Left renal pelvis (tissue), 4 donors: ENCODE measurements around the gene TMEM184B. TPM values are rescaled to one million over a fixed set of nuclear protein-coding genes. Genes with fewer than 3 reads are reported as not detected.
A peak's percentile ranks its signal among the peaks of the same experiment; 100 is the strongest.

ENCODE experiments used
- DNase-seq, 4 donors: peaks; one replicate each; pipeline ENCODE4 v3.0.0-alpha.2; 2013; ENCODE audit warnings: low read depth in 4 of 4, low spot score in 3 of 4
- polyA plus RNA-seq, 4 donors: library from polyadenylated mRNA; unstranded; fragments of 120-200 nt; gene quantifications; one replicate each; pipeline ENCODE4 v1.2.1, GENCODE V29; 2013; ENCODE audit not compliant: insufficient read length in 4 of 4

TMEM184B gene
- 10 to 100 TPM; 35.8 to 43.1 (median 42.5) TPM for polyA plus RNA-seq

DNA sequence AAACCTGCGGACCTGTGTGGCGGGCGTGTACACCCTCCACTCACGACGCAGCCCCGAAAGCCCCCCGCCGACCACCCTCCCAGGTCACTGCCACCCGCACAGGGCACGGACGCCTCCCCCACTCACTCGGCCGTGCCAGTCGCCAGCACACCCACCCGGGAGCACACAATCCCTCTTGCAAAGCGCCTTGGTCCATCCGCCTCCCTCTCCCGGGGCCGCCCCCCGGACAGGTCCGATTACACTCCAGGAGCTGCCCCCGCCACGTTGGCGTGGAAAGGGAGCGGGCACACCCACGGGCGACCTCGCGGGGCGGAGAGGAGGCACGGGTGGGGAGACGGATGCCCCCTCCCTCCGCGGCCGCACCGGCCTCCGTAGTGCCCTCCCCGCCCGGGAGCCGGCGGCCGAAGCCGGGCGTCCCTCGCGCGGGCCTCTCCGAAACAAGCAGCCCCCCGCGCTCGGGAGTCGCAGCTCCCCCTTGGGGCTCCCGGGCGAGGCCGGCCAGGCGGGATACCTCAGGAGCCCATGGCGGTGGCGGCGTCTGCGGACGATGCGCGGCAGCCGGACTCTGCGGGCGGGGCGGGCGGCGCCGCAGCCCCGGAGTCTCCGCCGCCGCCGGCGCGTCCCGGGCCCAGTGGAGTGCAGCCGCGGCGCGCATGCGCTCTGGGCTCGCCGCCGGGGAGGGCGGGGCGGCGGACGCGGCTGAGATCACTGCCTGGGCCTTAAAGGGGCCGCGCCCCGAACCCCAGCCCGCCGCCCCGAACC, at the start of gene TMEM184B:
Gene TMEM184B (minus strand): TSS at position 638 of the 762 bp plus-strand sequence. CDS start 25,049 bp downstream, outside the sequence.
- peak in 1 of 4 donors; percentile 68 for DNase-seq

DNA sequence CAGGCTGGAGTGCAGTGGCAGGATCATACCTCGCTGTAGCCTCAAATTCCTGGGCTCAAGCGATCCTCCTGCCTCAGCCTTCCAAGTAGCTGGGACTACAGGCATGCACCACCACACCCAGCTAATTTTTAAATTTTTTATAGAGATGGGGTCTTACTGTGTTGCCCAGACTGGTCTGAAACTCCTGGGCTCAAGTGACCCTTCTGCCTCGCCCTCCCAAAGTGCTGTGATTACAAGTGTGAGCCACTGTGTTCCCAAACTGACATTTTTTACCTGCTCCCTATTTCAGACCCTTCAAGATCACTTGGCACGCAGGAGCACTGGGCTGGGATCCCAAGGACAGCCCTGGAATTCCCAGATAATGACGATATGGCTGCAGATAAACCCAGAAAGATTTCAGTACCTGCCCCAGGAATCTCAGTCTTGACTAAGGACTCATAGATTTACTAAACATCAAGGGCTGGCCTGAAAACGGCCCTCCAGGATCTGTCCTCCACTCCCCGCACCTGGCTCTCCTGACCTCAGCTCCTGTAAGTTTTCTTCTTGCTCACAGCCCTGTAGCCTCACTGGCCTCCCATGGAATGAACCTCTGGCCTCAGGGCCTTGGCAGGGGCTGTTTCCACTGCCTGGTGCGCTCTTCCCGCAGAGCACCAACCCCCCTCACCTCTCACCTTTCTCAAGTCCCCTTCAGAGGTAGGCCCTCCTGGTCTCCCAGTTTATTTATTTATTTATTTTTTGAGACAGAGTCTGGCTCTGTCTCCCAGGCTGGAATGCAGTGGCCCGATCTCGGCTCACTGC, 48.0 kb upstream of the TMEM184B start:
- DNase-seq, result no peak

DNA sequence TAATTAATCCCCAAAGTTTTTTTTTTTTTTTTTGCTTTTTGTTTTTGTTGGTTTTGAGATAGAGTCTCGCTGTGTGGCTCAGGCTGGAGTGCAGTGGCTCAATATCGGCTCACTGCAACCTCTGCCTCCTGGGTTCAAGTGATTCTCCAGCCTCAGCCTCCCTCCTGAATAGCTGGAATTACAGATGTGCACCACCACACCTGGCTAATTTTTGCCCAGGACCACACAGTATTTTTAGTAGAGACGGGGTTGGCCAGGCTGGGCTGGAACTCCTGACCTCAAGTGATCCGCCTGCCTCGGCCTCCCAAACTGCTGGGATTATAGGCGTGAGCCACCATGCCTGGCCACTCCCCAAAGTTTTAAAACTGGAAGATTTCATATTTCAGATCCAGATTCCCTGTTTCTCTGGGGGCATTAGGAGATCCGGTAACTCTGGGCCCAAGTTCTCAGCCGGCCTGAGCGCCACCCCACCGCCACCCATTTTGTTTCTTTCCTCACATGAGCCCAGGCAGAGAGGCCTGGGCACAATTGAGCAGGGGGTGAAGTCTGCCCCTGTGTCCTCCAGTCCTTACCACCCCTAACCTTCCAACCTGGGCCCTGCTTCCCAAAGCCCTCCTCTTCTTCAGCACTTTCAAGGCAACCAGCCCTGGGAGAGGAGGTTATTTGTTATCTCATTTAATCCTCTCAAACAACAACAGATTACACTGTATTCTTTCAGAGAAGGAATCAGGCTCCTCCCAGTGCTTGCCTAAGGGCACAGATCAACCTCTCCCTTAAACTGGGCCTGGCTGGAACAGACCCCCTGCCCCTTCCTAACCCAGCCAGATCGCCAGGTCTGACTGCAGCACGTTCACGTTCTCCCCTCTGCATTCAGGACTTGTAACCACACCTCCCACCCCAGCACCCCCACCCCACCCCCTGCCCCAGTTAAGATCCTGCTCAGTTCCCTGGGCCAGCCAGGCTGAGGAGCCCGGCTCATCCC, 46.3 kb upstream of the TMEM184B start:
- no peak for DNase-seq

DNA sequence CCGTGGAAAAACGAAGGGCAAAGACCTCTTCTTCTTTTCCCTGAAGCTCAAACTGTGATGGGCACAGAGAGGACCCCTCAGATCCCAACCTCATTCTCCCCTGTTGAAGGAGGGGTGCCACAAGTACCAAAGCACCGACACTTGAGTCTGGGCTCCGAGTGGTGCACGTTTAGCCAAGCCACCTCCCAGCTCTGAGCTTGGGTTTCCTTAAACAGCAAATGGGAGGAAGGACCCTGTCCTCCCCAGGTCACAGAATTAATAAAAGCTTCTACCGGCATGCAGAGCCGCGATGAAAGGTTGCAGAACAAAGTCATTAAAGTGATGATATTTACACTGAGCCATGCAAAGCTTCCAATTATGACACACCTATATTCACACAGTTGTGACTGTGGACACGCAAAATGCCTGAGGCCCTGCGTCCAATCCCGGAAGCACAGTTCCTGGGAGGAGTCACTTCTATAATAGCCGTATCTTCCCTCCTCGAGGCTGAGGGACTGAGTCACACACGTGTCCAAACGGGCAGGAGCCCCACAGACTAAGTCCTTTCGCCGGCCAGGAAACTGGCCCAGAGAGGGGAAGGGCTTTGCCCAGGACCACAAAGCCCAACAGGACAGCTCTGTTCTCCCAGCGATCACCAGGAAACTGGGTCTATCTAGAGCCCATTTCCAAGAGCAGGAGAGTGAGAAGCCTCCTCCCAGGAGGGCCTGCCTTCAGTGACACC, 45.3 kb upstream of the TMEM184B start:
- no peak for DNase-seq

GRCh38 chr22:38317122-38317994, 44.5 kb upstream of the TMEM184B start, which contains the start of gene CSNK1E:
Gene CSNK1E, minus strand, starts transcription at chr22:38317433. Its CDS starts 3,276 bp downstream, at chr22:38314157.
- no peak for DNase-seq

GRCh38 chr22:38316364-38317121, 43.7 kb upstream of the TMEM184B start:
- DNase-seq, result peak in 1 of 4 donors; percentile 52

DNA sequence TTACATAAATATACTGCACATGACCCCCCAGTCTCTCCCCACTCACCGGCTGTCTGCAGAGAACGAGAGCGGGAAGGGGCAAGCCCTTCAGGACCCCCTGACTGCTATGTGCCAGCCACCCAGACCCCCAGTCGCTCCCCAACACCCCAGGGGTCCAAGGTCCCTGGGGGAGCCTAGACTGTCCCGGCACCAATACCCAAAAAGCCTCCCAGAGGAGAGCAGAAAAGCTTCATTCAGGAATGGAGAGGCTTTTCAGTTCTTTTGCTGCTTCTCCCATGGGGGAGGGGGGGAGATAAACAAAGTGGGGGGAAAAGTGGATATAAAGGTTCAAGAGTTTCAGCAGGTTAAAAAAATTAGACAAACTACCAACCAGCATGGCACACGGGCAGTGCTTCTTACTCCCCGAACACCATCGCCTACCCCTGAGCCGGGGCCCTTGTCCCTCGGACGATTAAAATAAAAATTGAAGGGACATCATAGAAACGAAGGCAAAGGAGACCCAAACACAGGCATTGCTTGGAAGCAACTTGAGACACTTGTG, 43.1 kb upstream of the TMEM184B start:
- no peak for DNase-seq

DNA sequence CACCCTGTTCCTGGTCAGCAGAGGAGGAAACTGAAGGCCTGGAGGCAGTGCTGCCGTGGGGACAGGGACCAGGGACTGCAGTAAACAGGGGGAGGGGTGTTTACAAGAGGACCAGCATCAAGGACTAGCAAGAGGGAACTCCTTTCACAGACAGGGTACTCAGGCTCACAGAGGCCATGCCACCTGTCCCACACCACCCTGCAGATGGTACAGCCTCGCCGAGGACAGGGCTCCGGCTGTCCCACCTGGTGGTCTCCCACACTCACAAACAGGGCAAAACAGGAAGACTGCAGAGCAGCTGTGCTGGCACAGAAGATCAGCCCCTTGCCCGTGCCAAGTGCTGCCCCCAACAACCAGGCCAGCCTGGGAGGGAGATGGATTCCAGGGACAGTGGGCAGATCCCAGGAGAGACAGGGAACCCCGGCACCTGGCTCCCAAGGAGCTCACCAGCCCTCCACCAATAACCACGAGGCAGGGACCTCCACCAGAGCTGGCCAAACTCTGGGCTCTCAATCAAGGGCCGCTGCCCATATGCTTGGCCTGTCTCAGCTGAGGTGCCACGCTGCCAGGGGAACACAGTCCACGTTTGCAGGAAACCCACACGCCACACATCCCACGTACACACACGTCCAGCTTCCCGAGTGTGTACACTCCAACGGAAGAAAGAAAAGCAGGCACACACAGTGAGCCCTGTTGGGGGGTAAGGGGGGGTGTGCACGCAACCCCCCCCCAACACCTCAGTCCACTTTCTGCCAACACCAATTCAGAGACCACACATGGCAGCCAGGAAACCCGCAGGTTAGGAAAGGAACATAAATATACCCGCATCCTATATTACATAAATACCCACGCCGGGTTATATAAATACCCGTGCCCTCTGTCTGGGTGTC, 42.4 kb upstream of the TMEM184B start:
- no peak for DNase-seq

DNA sequence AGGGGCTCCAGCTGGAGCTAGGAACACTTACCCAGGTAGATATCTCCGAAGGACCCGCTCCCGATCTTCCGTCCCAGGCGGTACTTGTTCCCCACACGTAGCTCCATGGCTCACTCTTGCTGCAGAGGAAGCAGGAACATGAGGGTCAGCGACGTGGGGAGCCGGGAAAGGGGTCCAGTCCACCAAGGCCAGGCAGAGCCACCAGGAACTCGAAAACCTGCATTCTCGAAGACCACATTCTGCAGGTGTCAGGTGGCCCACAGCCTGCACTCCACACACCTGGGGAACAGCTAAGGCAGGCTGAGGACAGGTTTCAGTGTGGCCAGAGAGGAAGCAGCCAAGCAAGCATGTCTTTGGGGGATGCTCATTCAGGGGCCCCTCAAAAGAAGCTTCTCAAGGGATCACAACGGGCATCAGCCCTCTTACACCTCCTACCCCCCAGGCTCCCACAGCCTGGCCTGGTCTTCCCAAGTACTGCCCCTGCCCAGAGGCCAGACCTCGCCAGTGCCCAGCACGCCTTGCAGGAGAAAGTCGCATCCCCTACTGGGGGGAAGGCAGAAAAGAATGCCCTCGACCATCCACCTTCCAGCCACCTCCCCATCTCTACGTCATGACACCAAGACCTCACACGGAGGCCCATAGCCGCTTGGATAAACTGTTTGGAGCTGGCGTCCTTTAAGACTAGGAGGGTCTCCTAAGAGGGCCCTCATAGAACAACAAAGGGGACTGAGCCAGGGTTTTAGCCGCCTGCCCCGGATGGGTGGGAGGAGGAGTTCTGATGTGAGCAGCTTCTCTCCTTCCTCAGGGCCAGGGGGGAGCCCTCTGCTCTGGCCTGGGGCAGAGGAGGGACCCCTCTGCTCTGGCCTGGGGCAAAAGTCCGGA, 41.5 kb upstream of the TMEM184B start:
- DNase-seq, result no peak

DNA sequence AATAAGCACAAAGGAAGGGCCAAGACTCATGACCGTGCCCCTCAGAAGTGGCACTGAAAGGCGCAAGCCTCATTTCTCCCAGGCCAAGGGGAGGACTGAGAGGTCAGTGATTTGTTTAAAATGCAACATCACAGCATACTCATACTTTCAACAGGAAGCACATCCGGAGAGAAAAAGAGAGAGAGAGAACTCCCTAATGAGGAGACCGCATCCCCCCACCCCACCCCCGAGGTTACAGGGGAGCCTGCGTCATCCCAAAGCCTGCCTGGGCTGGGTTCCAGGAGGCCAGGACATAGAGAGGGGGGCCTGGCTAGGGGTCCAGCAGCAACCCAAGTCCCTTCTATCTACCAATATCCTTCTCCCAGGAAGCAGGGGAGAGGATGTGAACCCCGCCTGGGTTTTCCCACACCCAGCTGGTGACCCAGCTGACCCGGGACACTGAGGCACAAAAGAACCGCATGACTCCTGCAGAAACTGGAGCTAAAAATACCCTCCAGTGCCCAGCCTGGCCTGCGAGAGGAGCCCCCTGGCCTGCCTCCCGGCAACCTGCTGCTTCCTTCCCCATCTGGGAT, 40.7 kb upstream of the TMEM184B start:
- peak in 1 of 4 donors; percentile 48 for DNase-seq

- DNase-seq, result no peak
Measured at GRCh38 chr22:38312261-38312800, 39.5 kb upstream of the TMEM184B start.

GRCh38 chr22:38311323-38311620, 38.5 kb upstream of the TMEM184B start:
- DNase-seq, result no peak

DNA sequence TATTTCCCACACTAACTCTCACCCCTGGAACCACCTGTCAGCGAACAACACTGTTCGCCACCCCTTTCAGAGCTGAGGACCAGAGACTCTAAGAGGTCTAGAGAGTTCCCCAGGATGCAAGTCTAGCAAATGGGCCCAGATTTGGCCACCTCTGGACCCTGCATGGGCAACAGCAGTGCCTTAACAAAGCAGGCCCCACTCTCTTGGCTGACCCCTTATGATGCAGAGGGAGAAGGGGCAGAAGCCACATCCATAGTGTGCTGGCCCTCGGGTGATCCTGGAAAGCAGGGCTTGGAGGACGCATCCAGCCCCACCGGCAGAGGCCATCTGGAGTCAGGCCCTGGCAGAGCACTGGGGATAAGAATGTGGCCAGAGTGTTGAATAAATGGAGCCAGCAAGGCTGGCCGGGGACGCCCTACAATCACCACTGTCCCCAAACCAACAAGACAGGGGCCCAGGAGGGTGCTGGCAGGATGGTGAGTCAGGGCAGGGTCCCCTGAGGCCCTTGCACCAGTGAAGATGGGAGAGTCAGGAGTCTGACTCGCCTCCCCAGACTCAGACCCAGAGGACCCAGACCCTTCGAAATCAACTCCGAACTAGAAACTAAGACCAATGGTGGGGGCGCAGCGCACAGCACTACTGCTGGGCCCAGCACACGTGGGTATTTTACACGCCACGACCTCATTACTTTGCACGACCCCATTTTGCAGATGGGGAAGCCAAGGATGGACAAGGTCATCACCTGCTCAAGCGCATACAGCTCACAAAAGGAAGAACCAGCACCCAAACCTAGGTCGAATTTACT, 37.9 kb upstream of the TMEM184B start:
- no peak for DNase-seq
